ENCODE data around the gene HSF5. TPM values are rescaled to one million over a fixed set of nuclear protein-coding genes. Genes with fewer than 3 reads are reported as not detected.

HSF5 gene
- total and polyA plus RNA-seq, 2 donors (not counting 3 experiments of a cell fraction or from before 2014, with no cell fraction given): 0.03 TPM; not detected in 1

GRCh38 chr17:58447039-58447975 lies 40.9 kb downstream of the HSF5 start:
- Histone ChIP-seq H4K20me1 (replicated peaks; ENCODE audit: control insufficient read depth, extremely low read depth, insufficient read depth, low read length) (no peaks in the 10 kb centered on the region), H3K36me3 (ENCODE audit: control insufficient read depth in 2 of 2, extremely low read depth in 1 of 2, insufficient read depth in 2 of 2, low read length in 2 of 2) (no peaks in the 10 kb centered on the region), H3K27ac (ENCODE audit: insufficient read depth, low read depth, low read length) (no peak overlapping the region), H3K79me2 (ENCODE audit: control insufficient read depth, insufficient read depth, low read length) (no peaks in the 10 kb centered on the region), H2AFZ (ENCODE audit: low read depth, low read length) (no peak overlapping the region), H3K4me1 (ENCODE audit: control insufficient read depth, extremely low read depth, insufficient read depth, low read length) (no peaks in the 10 kb centered on the region), H3K27me3 (ENCODE audit: control insufficient read depth in 2 of 2, insufficient read depth in 2 of 2, low read length in 2 of 2) (peaks cover 0 to 5% of the 10 kb centered on the region in 2 experiments), H3K4me3 (replicated peaks in 1 of 3; ENCODE audit: insufficient read depth in 1 of 3, low read depth in 1 of 3, low read length in 3 of 3) (no peak overlapping the region), H3K4me2 (ENCODE audit: insufficient read depth, low read length) (no peak overlapping the region), H3K9me1 (replicated peaks; ENCODE audit: control insufficient read depth, extremely low read depth, insufficient read depth, low read length) (no peaks in the 10 kb centered on the region), H3K9ac (replicated peaks; ENCODE audit: extremely low read depth, insufficient read depth, low read length) (no peak overlapping the region), H3K9me3 (replicated peaks; ENCODE audit: control insufficient read depth, insufficient read depth, low read length) (no peaks in the 10 kb centered on the region)
- dilution Hi-C loops (cut with MboI; ENCODE audit: extremely low pct_ligation_motif_present, low sequenced_read_pairs): no loop called here
- peak; percentile 78 for DNase-seq (ENCODE audit: low read depth, low spot score)
- FAIRE-seq: peak; percentile 69
- intact Hi-C loops (cut with micrococcal nuclease): loop anchor here (1.0 kb wide), 5 partner anchors 130 to 247 kb away; no protein-coding TSS in a partner anchor
- CTCF ChIA-PET: interaction anchor here (1.0 to 5.0 kb wide), 5 partner anchors 12 to 247 kb away, joined by 6 to 61 read pairs (median 15); no protein-coding TSS in a partner anchor
- TF ChIP-seq CTCF (IDR thresholded peaks at IDR 0.05; ENCODE audit: extremely low read depth in 1 of 2, insufficient read depth in 1 of 2, low read depth in 1 of 2, low read length in 2 of 2): peak; percentile 60 to 85
- TF ChIP-seq MYC (IDR thresholded peaks at IDR 0.05; ENCODE audit: low read depth, low read length): no peak
- no peak for TF ChIP-seq JUN (IDR thresholded peaks at IDR 0.05; ENCODE audit: borderline replicate concordance, insufficient read depth, insufficient read length, low read depth)
- TF ChIP-seq MAX (IDR thresholded peaks at IDR 0.05; ENCODE audit: insufficient read depth, insufficient read length): no peak
- no peak for TF ChIP-seq GATA2 (IDR thresholded peaks at IDR 0.05; ENCODE audit: insufficient read depth, insufficient read length, low read depth, low read length)
- POLR2A ChIA-PET: interaction anchor here (0.5 kb wide), 1 partner anchor 364 kb away, joined by 3 read pairs; no protein-coding TSS in a partner anchor
- BruUV-seq (replicated peaks): no TSS peak
